ENCODE data around the gene PTPRN2.

GRCh38 chr7:157522954-157523353 is 1064.7 kb downstream of the PTPRN2 start:
- TF ChIP-seq GATA2 (IDR thresholded peaks at IDR 0.05; ENCODE audit: low read depth, low read length) = no peak
- TF ChIP-seq GATA3 (IDR thresholded peaks at IDR 0.05; ENCODE audit: low read depth, low read length) = no peak

All from SH-SY5Y (cell line).